Upper lobe of left lung (tissue), 4 donors: ENCODE data around the gene DDI2.

Experiments
- POLR2A ChIP-seq, 4 donors: fragments of 450-650 bp; IDR thresholded peaks; one replicate each; pipeline ENCODE4 v1.5.1; 2016 to 2017; ENCODE audit warnings: antibody characterized with exemption in 4 of 4, mild to moderate bottlenecking in 2 of 4
- TF ChIP-seq, protein P1 (sequence below), 6 experiments: fragments of 450-650 bp in 4 of 6; fragments of 200-600 bp in 2 of 6; sonication (generic) in 2 of 6; IDR thresholded peaks; one replicate each; pipeline ENCODE4 v1.5.1; 2016 to 2019; ENCODE audit warnings: antibody characterized with exemption in 6 of 6

DNA sequence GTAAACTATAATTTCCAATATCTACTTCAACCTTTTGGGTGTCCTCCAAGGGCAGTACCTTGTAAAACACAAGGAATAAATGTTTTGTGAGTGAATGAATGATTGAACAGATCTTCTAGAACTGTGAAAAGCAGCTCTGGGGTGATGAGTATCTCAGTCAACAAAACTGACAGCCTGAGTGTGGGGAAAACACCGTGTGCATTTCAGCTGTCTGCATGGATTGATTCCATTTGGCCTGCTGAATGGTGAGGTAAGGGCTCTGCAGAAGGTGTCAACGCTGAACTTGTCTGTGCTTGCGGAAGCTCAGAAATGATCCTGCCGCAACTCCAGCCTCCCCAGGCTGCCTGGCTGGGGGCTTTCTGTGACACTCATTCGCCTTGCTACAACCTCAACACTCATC lies 25.0 kb upstream of the DDI2 start:
- TF ChIP-seq, protein P1, sequence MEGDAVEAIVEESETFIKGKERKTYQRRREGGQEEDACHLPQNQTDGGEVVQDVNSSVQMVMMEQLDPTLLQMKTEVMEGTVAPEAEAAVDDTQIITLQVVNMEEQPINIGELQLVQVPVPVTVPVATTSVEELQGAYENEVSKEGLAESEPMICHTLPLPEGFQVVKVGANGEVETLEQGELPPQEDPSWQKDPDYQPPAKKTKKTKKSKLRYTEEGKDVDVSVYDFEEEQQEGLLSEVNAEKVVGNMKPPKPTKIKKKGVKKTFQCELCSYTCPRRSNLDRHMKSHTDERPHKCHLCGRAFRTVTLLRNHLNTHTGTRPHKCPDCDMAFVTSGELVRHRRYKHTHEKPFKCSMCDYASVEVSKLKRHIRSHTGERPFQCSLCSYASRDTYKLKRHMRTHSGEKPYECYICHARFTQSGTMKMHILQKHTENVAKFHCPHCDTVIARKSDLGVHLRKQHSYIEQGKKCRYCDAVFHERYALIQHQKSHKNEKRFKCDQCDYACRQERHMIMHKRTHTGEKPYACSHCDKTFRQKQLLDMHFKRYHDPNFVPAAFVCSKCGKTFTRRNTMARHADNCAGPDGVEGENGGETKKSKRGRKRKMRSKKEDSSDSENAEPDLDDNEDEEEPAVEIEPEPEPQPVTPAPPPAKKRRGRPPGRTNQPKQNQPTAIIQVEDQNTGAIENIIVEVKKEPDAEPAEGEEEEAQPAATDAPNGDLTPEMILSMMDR (IDR thresholded peaks at IDR 0.05): no peak
- TF ChIP-seq POLR2A (IDR thresholded peaks at IDR 0.05): no peak
